Neural progenitor cell (in vitro differentiated cells): ENCODE results near the gene TRAK2.

ENCODE experiments used
- EZH2 ChIP-seq: fragments of 200-600 bp; sonication (generic); IDR thresholded peaks from 2 replicates; pipeline ENCODE4 v1.6.1; 2017; ENCODE audit warnings: antibody characterized with exemption, mild to moderate bottlenecking, moderate library complexity
- TF ChIP-seq, protein P1 (sequence below): fragments of 200-600 bp; sonication (generic); IDR thresholded peaks from 2 replicates; pipeline ENCODE4 v1.5.1; 2017; ENCODE audit warnings: antibody characterized with exemption, mild to moderate bottlenecking

DNA sequence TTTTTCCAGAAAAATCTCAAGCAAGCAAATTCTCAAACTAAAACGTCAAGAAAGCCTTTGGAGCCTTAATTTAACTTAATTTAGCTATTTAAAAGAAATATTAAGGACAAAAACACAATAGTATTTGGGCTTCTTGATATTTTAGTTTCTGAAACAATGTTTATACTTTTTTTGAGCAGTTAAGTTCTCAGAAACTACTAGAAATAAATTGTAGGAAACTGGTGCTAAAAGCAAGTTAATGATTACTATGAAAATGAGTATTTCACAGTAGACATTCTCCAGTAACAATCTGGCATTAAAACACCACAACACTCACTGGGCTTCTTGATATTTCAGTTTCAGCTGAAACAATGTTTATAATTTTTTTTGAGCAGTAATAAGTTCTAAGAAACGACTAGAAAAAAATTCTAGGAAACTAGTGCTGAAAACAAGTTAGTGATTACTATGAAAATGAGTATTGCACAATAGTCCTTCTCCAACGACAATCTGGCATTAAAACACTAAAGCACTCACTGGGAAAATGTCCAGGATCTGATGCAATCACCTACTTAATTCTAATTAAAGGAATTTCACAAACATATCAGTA is 45.1 kb downstream of the TRAK2 start:
- TF ChIP-seq EZH2, result no peak
- TF ChIP-seq, protein P1, sequence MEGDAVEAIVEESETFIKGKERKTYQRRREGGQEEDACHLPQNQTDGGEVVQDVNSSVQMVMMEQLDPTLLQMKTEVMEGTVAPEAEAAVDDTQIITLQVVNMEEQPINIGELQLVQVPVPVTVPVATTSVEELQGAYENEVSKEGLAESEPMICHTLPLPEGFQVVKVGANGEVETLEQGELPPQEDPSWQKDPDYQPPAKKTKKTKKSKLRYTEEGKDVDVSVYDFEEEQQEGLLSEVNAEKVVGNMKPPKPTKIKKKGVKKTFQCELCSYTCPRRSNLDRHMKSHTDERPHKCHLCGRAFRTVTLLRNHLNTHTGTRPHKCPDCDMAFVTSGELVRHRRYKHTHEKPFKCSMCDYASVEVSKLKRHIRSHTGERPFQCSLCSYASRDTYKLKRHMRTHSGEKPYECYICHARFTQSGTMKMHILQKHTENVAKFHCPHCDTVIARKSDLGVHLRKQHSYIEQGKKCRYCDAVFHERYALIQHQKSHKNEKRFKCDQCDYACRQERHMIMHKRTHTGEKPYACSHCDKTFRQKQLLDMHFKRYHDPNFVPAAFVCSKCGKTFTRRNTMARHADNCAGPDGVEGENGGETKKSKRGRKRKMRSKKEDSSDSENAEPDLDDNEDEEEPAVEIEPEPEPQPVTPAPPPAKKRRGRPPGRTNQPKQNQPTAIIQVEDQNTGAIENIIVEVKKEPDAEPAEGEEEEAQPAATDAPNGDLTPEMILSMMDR, result no peak
